Measurements from ENCODE around the gene NUDT17.
A peak's percentile ranks its signal among the peaks of the same experiment; 100 is the strongest.

NUDT17 gene

GRCh38 chr1:145847827-145848226, 2.4 kb downstream of the NUDT17 start:
- DNase-seq = no peak

GRCh38 chr1:145849356-145850160, 4.1 kb downstream of the NUDT17 start:
- no peak for DNase-seq

GRCh38 chr1:145855426-145855948, 10.1 kb downstream of the NUDT17 start:
- DNase-seq = no peak

- DNase-seq = no peak
Observed at GRCh38 chr1:145857170-145857569, 11.7 kb downstream of the NUDT17 start.

- peak; percentile 46 to 63 (median 52) for DNase-seq
Observed at GRCh38 chr1:145858238-145858900, 12.9 kb downstream of the NUDT17 start.

- DNase-seq = peak; percentile 66 to 91 (median 71)
Observed at GRCh38 chr1:145858901-145859490, 13.6 kb downstream of the NUDT17 start, which contains the start of gene PIAS3. Gene PIAS3 (minus strand): TSS chr1:145859081. CDS start chr1:145858990, 91 bp downstream.

- DNase-seq = peak; percentile 53 to 67 (median 65)
Observed at GRCh38 chr1:145859491-145860023, 14.1 kb downstream of the NUDT17 start.

- DNase-seq = no peak
Observed at GRCh38 chr1:145863282-145864018, 18.0 kb downstream of the NUDT17 start.

GRCh38 chr1:145868232-145868631, 22.8 kb downstream of the NUDT17 start:
- DNase-seq = no peak

GRCh38 chr1:145871994-145872924, 26.8 kb downstream of the NUDT17 start:
- DNase-seq = peak in 2 of 5 donors; percentile 8 to 47

- DNase-seq = no peak
Observed at GRCh38 chr1:145874646-145875045, 29.2 kb downstream of the NUDT17 start.

- DNase-seq = no peak
Observed at GRCh38 chr1:145877923-145878486, 32.6 kb downstream of the NUDT17 start.

- DNase-seq = no peak
Observed at GRCh38 chr1:145878724-145879123, 33.3 kb downstream of the NUDT17 start.

GRCh38 chr1:145879775-145880174, 34.3 kb downstream of the NUDT17 start:
- DNase-seq = no peak

GRCh38 chr1:145884675-145885074, 39.2 kb downstream of the NUDT17 start:
- DNase-seq = no peak

GRCh38 chr1:145885738-145886287, 40.4 kb downstream of the NUDT17 start, which contains the start of gene ANKRD35:
Gene ANKRD35 (minus strand): TSS chr1:145885866. CDS start chr1:145885758, 108 bp downstream.
- DNase-seq = peak; percentile 73 to 85 (median 83)

- no peak for DNase-seq
Observed at GRCh38 chr1:145886390-145886789, 41.0 kb downstream of the NUDT17 start.

GRCh38 chr1:145886816-145887215, 41.4 kb downstream of the NUDT17 start:
- no peak for DNase-seq

- no peak for DNase-seq
Observed at GRCh38 chr1:145887631-145888030, 42.2 kb downstream of the NUDT17 start.

GRCh38 chr1:145889722-145890121, 44.3 kb downstream of the NUDT17 start:
- no peak for DNase-seq

Measured in T-helper 1 cell (primary cell).